Measurements from ENCODE around the gene HCFC2. TPM values are rescaled to one million over a fixed set of nuclear protein-coding genes. Genes with fewer than 3 reads are reported as not detected.
"Not testable (repeated sequence)": the region's sequence is repeated elsewhere in the genome, so short reads cannot be mapped to it uniquely, and the experiment has no call there.

HCFC2 gene
- 10 to 100 TPM; 12.0 to 15.3 TPM for total RNA-seq

- H3K36me3 Mint-ChIP-seq (ENCODE audit: low read depth) = peaks cover 11% of the 10 kb centered on the region
- ChIA-PET CTCF (interaction anchor here (0.9 to 4.5 kb wide), 8 partner anchors 14 to 224 kb away, joined by 3 to 51 read pairs (median 4); no protein-coding TSS in a partner anchor), POLR2A (interaction anchor here (0.9 to 2.2 kb wide), 6 partner anchors 9 to 134 kb away, joined by 4 to 10 read pairs (median 6); partner anchors contain the start of genes HSP90B1, NFYB and TDG)
- DNase-seq (peak; percentile 91), ATAC-seq (peak; percentile 95)
- no peaks in the 10 kb centered on the region for H3K9me3 Mint-ChIP-seq (ENCODE audit: insufficient read depth)
- peak within 1 kb of the TSS; percentile 89 for H3K27ac Mint-ChIP-seq
- peaks cover 15% of the 10 kb centered on the region for H3K27me3 Mint-ChIP-seq (ENCODE audit: low read depth)
- peak within 1 kb of the TSS; percentile 95 for H3K4me3 Mint-ChIP-seq
- H3K4me1 Mint-ChIP-seq (ENCODE audit: low read depth) = peaks cover 21% of the 10 kb centered on the region
These were observed at the start of gene HCFC2 for GRCh38 chr12:104064031-104064841. HCFC2 (plus strand) TSS chr12:104064531; CDS start chr12:104064561, 30 bp downstream.

GRCh38 chr12:104021862-104022261 is 42.5 kb upstream of the HCFC2 start:
- DNase-seq; H3K4me3 Mint-ChIP-seq; H3K4me1 Mint-ChIP-seq (ENCODE audit: low read depth); H3K36me3 Mint-ChIP-seq (ENCODE audit: low read depth); CTCF ChIA-PET; H3K27ac Mint-ChIP-seq; POLR2A ChIA-PET; ATAC-seq; H3K9me3 Mint-ChIP-seq (ENCODE audit: insufficient read depth): not testable (repeated sequence)
- peaks cover 27% of the 10 kb centered on the region for H3K27me3 Mint-ChIP-seq (ENCODE audit: low read depth)

GRCh38 chr12:104022786-104023185 is 41.5 kb upstream of the HCFC2 start:
- POLR2A ChIA-PET = no interaction called here

GRCh38 chr12:104023710-104024109 is 40.6 kb upstream of the HCFC2 start:
- DNase-seq (no peak), ATAC-seq (no peak)
- no peaks in the 10 kb centered on the region for H3K9me3 Mint-ChIP-seq (ENCODE audit: insufficient read depth)
- peaks cover 36% of the 10 kb centered on the region for H3K27me3 Mint-ChIP-seq (ENCODE audit: low read depth)
- no peaks in the 10 kb centered on the region for H3K4me1 Mint-ChIP-seq (ENCODE audit: low read depth)
- CTCF ChIA-PET = no interaction called here
- no peak overlapping the region for H3K27ac Mint-ChIP-seq
- POLR2A ChIA-PET = no interaction called here
- no peaks in the 10 kb centered on the region for H3K36me3 Mint-ChIP-seq (ENCODE audit: low read depth)
- no peak overlapping the region for H3K4me3 Mint-ChIP-seq

More at GRCh38 chr12:104022786-104023185, 41.5 kb upstream of the HCFC2 start:
- ATAC-seq = no peak
- DNase-seq = no peak
- H3K4me1 Mint-ChIP-seq (ENCODE audit: low read depth) = no peaks in the 10 kb centered on the region
- H3K27ac Mint-ChIP-seq = no peak overlapping the region
- peaks cover 32% of the 10 kb centered on the region for H3K27me3 Mint-ChIP-seq (ENCODE audit: low read depth)
- no peak overlapping the region for H3K4me3 Mint-ChIP-seq
- H3K36me3 Mint-ChIP-seq (ENCODE audit: low read depth) = no peaks in the 10 kb centered on the region
- no peaks in the 10 kb centered on the region for H3K9me3 Mint-ChIP-seq (ENCODE audit: insufficient read depth)
- CTCF ChIA-PET = no interaction called here

- H3K9me3 Mint-ChIP-seq (ENCODE audit: insufficient read depth) = no peaks in the 10 kb centered on the region
- no peak for ATAC-seq
These were observed 40.0 kb upstream of the HCFC2 start for GRCh38 chr12:104024348-104024747.

GRCh38 chr12:104025771-104026170 is 38.6 kb upstream of the HCFC2 start:
- Mint-ChIP-seq H3K4me3 (no peak overlapping the region), H3K36me3 (ENCODE audit: low read depth) (no peaks in the 10 kb centered on the region), H3K4me1 (ENCODE audit: low read depth) (no peaks in the 10 kb centered on the region), H3K27me3 (ENCODE audit: low read depth) (peaks cover 34% of the 10 kb centered on the region), H3K9me3 (ENCODE audit: insufficient read depth) (no peaks in the 10 kb centered on the region), H3K27ac (no peak overlapping the region)
- ATAC-seq = no peak
- POLR2A ChIA-PET = no interaction called here
- CTCF ChIA-PET = interaction anchor here (0.6 kb wide), 1 partner anchor 56 kb away, joined by 4 read pairs; no protein-coding TSS in a partner anchor
- DNase-seq = no peak

More at GRCh38 chr12:104024348-104024747, 40.0 kb upstream of the HCFC2 start:
- H3K27ac Mint-ChIP-seq = no peak overlapping the region
- H3K27me3 Mint-ChIP-seq (ENCODE audit: low read depth) = peaks cover 35% of the 10 kb centered on the region
- H3K4me1 Mint-ChIP-seq (ENCODE audit: low read depth) = no peaks in the 10 kb centered on the region
- H3K36me3 Mint-ChIP-seq (ENCODE audit: low read depth) = no peaks in the 10 kb centered on the region
- H3K4me3 Mint-ChIP-seq = no peak overlapping the region
- ChIA-PET POLR2A (no interaction called here), CTCF (no interaction called here)
- no peak for DNase-seq

GRCh38 chr12:104026841-104027599 is 37.3 kb upstream of the HCFC2 start:
- ChIA-PET POLR2A (no interaction called here), CTCF (interaction anchor here (0.9 kb wide), 1 partner anchor 82 kb away, joined by 3 read pairs; no protein-coding TSS in a partner anchor)
- peaks cover 25% of the 10 kb centered on the region for H3K27me3 Mint-ChIP-seq (ENCODE audit: low read depth)
- H3K4me1 Mint-ChIP-seq (ENCODE audit: low read depth) = no peaks in the 10 kb centered on the region
- ATAC-seq (no peak), DNase-seq (no peak)
- no peak overlapping the region for H3K27ac Mint-ChIP-seq
- H3K9me3 Mint-ChIP-seq (ENCODE audit: insufficient read depth) = no peaks in the 10 kb centered on the region
- H3K4me3 Mint-ChIP-seq = no peak overlapping the region
- no peaks in the 10 kb centered on the region for H3K36me3 Mint-ChIP-seq (ENCODE audit: low read depth)

- CTCF ChIA-PET; DNase-seq; H3K9me3 Mint-ChIP-seq (ENCODE audit: insufficient read depth); H3K27ac Mint-ChIP-seq; POLR2A ChIA-PET; H3K4me3 Mint-ChIP-seq; H3K4me1 Mint-ChIP-seq (ENCODE audit: low read depth); H3K36me3 Mint-ChIP-seq (ENCODE audit: low read depth): not testable (repeated sequence)
- ATAC-seq = peak; percentile 67
- peaks cover 32% of the 10 kb centered on the region for H3K27me3 Mint-ChIP-seq (ENCODE audit: low read depth)
These were observed 33.7 kb upstream of the HCFC2 start for GRCh38 chr12:104030596-104030995.

GRCh38 chr12:104036143-104036542 is 28.2 kb upstream of the HCFC2 start:
- H3K36me3 Mint-ChIP-seq (ENCODE audit: low read depth); H3K9me3 Mint-ChIP-seq (ENCODE audit: insufficient read depth); H3K4me3 Mint-ChIP-seq; POLR2A ChIA-PET; H3K4me1 Mint-ChIP-seq (ENCODE audit: low read depth); ATAC-seq; DNase-seq; CTCF ChIA-PET; H3K27ac Mint-ChIP-seq: not testable (repeated sequence)
- H3K27me3 Mint-ChIP-seq (ENCODE audit: low read depth) = peaks cover 26% of the 10 kb centered on the region

- POLR2A ChIA-PET; ATAC-seq; H3K27ac Mint-ChIP-seq; H3K4me1 Mint-ChIP-seq (ENCODE audit: low read depth); H3K36me3 Mint-ChIP-seq (ENCODE audit: low read depth); DNase-seq; CTCF ChIA-PET; H3K9me3 Mint-ChIP-seq (ENCODE audit: insufficient read depth); H3K4me3 Mint-ChIP-seq: not testable (repeated sequence)
- H3K27me3 Mint-ChIP-seq (ENCODE audit: low read depth) = peaks cover 35% of the 10 kb centered on the region
These were observed 24.6 kb upstream of the HCFC2 start for GRCh38 chr12:104039769-104040168.

- no peak overlapping the region for H3K4me3 Mint-ChIP-seq
- peaks cover 9% of the 10 kb centered on the region for H3K4me1 Mint-ChIP-seq (ENCODE audit: low read depth)
- no peaks in the 10 kb centered on the region for H3K9me3 Mint-ChIP-seq (ENCODE audit: insufficient read depth)
- no peaks in the 10 kb centered on the region for H3K36me3 Mint-ChIP-seq (ENCODE audit: low read depth)
- peaks cover 18% of the 10 kb centered on the region for H3K27me3 Mint-ChIP-seq (ENCODE audit: low read depth)
- DNase-seq (no peak), ATAC-seq (no peak)
- no peak overlapping the region for H3K27ac Mint-ChIP-seq
- ChIA-PET CTCF (interaction anchor here (1.6 kb wide), 1 partner anchor 66 kb away, joined by 10 read pairs; no protein-coding TSS in a partner anchor), POLR2A (no interaction called here)
These were observed 21.8 kb upstream of the HCFC2 start for GRCh38 chr12:104042580-104042979.

- ChIA-PET POLR2A (no interaction called here), CTCF (no interaction called here)
- no peak for ATAC-seq
- peaks cover 9% of the 10 kb centered on the region for H3K4me1 Mint-ChIP-seq (ENCODE audit: low read depth)
- peaks cover 25% of the 10 kb centered on the region for H3K27me3 Mint-ChIP-seq (ENCODE audit: low read depth)
- no peak for DNase-seq
- H3K36me3 Mint-ChIP-seq (ENCODE audit: low read depth) = no peaks in the 10 kb centered on the region
- H3K9me3 Mint-ChIP-seq (ENCODE audit: insufficient read depth) = no peaks in the 10 kb centered on the region
- no peak overlapping the region for H3K27ac Mint-ChIP-seq
- no peak overlapping the region for H3K4me3 Mint-ChIP-seq
These were observed 20.2 kb upstream of the HCFC2 start for GRCh38 chr12:104044158-104044557.
